GM20000 (cell line): ENCODE measurements around the gene ATP2B2.

ENCODE experiments used
- DNase-seq: peaks from one replicate; pipeline ENCODE4 v3.0.0; 2012; ENCODE audit warnings: low spot score
- CTCF ChIP-seq: IDR thresholded peaks from 2 replicates; pipeline ENCODE4 v1.5.1; 2012; ENCODE audit warnings: mild to moderate bottlenecking, control low read depth; ENCODE audit errors: extremely low read depth, missing control alignments

The ATP2B2 gene

GRCh38 chr3:10505050-10505790 is at the start of gene ATP2B2:
ATP2B2 (minus strand) TSS chr3:10505586; CDS start chr3:10449543, 56,043 bp downstream.
- no peak for DNase-seq
- no peak for TF ChIP-seq CTCF

- DNase-seq: no peak
- TF ChIP-seq CTCF: no peak
Observed at GRCh38 chr3:10554746-10555145, 49.4 kb upstream of the ATP2B2 start.

- DNase-seq: no peak
- TF ChIP-seq CTCF: no peak
Observed at GRCh38 chr3:10554236-10554611, 48.8 kb upstream of the ATP2B2 start.

GRCh38 chr3:10553591-10554235 is 48.3 kb upstream of the ATP2B2 start:
- no peak for TF ChIP-seq CTCF
- DNase-seq: no peak

GRCh38 chr3:10552631-10552943 is 47.2 kb upstream of the ATP2B2 start:
- no peak for DNase-seq
- no peak for TF ChIP-seq CTCF

- DNase-seq: no peak
- no peak for TF ChIP-seq CTCF
Observed at GRCh38 chr3:10551821-10552630, 46.6 kb upstream of the ATP2B2 start.

- no peak for TF ChIP-seq CTCF
- DNase-seq: no peak
Observed at GRCh38 chr3:10551139-10551538, 45.8 kb upstream of the ATP2B2 start.
